ENCODE measurements around the gene DZIP1L.

DZIP1L gene

DNA sequence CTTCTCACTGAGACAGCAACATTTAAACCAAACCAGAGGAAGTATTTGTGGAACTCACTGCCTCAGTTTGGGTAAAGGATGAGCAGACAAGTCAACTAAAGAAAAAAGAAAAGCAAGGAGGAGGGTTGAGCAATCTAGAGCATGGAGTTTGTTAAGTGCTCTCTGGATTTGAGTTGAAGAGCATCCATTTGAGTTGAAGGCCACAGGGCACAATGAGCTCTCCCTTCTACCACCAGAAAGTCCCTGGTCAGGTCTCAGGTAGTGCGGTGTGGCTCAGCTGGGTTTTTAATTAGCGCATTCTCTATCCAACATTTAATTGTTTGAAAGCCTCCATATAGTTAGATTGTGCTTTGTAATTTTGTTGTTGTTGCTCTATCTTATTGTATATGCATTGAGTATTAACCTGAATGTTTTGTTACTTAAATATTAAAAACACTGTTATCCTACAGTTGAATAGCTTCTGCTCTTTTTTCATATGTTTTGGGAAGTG is 82.2 kb downstream of the DZIP1L start:
- no peak for DNase-seq (ENCODE audit: low read depth)

DNA sequence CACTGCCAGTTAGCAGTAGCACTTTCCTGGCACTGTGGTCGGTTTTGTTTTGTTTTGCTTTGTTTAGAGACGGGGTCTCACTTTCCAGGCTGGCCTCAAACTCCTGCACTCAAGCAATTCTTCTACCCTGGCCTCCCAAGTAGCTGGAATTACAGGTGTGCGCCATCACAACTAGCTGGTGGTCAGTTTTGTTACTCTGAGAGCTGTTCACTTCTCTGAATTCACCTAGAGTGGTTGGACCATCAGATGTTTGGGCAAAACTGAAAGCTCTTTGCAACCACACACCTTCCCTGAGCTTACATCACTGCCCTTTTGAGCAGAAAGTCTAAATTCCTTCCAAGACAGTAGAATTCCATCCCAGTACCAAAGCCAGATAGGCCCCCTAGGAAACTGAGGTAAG is 82.8 kb downstream of the DZIP1L start:
- no peak for DNase-seq (ENCODE audit: low read depth)

- no peak for DNase-seq (ENCODE audit: low read depth)
Observed at GRCh38 chr3:138031536-138031935, 83.9 kb downstream of the DZIP1L start.

DNA sequence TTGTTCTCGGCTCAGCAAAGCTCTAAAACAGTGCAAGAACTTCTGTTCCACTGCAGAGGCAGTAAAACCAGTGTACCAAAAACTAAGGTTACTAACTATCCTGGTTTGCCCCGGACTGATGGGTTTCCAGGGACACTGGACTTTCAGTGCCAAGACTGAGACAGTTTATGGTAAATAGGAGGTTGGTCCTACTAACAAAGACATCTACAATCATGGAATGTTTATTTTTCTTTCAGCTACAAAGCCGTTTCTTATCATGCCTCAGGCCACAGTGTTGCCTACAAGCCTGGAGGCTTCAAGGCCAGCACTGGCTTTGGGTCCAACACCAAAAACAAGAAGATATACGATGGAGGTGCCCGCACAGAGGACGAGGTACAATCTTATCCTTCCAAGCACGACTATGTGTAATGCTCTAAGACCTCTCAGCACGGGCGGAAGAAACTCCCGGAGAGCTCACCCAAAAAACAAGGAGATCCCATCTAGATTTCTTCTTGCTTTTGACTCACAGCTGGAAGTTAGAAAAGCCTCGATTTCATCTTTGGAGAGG is 84.6 kb downstream of the DZIP1L start:
- DNase-seq (ENCODE audit: low read depth), result no peak

DNA sequence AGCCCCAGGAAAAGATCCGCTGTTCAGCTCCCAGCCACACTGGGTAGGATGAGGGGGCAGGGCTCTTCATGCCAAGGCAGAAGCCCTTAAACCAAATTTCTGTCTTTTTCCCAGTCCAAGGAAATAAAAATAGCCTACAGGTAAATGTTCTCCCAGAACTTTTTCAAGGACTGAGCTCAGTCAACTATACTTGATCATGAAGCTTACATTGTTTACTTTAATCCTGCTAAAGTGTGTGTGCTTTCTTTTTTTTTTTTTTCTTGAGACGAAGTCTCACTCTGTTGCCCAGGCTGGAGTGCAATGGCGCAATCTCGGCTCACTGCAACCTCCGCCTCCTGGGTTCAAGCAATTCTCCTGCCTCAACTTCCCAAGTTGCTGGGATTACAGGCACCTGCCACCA is 87.6 kb downstream of the DZIP1L start:
- no peak for DNase-seq (ENCODE audit: low read depth)

DNA sequence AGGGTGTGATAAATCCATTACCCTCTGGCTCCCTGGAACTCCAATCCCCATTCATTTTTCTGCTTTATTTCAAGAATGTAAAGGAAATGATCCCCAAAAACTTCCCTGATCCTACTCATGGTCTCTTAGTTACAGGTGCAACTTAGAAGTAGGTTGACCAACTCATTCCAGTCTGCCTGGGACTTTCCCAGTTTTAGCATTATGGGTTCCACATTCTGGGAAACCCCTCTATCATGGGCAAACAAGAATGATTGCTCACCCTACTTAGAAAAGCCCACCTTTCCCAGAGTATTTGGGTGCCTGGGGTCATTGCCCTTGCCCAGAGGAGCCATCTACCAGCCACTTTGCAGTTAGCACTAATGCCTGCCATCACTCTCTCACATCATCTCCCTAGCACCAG is 89.9 kb downstream of the DZIP1L start:
- DNase-seq (ENCODE audit: low read depth), result no peak

- DNase-seq (ENCODE audit: low read depth), result no peak
Observed at GRCh38 chr3:138023754-138024153, 91.7 kb downstream of the DZIP1L start.

DNA sequence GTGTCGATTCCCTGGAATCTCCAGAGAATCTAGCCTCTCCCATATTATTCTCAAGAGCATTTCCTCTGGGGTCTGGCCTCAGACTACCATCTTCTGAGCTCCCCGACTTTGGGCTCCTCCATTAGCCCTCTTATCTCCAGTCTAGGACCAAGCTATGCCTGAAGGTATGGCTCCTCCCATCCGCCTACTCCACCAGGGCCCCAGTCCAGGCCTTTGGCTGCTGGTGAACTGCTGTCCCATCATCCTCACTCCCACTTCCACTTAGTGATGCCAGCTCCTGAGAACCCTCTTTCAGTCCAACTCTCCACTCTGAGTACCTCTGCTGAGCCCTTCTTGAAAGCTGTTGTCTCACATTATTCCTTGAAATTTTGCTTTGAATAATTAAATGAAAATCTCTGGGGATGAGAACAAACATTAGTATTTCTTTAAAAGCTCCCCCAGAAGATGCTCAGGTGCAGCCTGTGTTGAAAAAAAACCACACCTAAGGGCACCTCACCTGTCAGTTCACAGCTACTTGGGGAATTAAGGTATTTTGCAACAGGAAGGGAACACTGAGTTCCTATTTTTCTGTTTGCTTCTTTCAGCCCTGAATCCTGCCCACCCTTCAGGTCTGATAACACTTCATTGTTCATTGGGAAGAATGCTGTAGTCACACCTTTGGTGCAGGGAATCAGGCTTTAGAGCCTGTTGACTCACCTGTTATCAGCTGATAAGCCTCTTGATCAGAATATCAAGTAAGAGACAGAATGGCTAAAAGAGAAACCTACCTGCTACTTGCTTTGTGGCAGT is 95.9 kb downstream of the DZIP1L start:
- DNase-seq (ENCODE audit: low read depth), result no peak

- no peak for DNase-seq (ENCODE audit: low read depth)
Observed at GRCh38 chr3:138016065-138016464, 99.3 kb downstream of the DZIP1L start.

DNA sequence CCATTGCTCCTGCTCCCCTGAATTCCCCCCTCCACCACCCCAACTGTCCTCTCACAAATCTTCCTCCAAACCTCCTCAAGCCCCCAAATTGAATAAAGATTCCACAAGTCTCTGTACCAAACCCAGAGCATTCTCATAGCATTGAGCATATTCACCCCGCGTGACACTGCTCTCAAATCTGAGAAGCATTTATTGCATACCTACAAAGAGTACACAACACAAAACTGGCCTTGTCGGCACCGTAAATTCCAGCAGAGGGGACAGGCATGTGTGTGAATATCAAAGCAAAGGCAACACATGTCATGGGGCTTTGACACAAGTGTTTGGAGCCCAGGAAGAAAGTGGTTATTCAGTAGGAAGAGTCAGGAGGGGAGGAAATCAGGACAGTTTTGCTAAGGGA is 102.9 kb downstream of the DZIP1L start:
- DNase-seq (ENCODE audit: low read depth), result no peak

Measured in GM04504 (cell line).